Measurements from ENCODE around the gene SLC35B4.

Gene SLC35B4

DNA sequence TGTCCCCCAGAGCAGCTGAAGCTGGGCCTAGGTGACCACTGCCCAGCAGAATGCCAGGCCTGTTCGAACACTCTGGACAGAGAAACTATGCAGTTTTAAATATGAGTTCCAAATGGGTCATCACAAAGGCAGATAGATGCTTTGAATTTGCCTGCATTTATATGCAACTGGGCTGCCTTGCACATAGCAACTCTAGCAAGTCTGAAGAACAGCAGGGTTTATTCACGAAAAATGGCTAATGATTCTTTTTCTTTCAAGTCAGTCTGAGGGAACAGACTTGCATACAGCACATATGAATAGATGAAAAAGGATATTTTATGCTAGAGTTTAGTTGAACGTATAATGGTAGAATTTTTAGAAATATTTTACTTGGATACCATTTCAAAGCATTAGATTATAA lies 68.5 kb downstream of the SLC35B4 start:
- no peak overlapping the region for H3K4me3 ChIP-seq (ENCODE audit: low read depth in 1 of 2, low read length in 2 of 2)
- DNase-seq (no peak), ATAC-seq (ENCODE audit: insufficient read depth, low read depth) (no peak)
- no peaks in the 10 kb centered on the region for H3K36me3 ChIP-seq (ENCODE audit: insufficient read depth, low read length)
- H3K4me2 ChIP-seq (ENCODE audit: insufficient read depth, low read length), result no peak overlapping the region
- TF ChIP-seq, protein P1, sequence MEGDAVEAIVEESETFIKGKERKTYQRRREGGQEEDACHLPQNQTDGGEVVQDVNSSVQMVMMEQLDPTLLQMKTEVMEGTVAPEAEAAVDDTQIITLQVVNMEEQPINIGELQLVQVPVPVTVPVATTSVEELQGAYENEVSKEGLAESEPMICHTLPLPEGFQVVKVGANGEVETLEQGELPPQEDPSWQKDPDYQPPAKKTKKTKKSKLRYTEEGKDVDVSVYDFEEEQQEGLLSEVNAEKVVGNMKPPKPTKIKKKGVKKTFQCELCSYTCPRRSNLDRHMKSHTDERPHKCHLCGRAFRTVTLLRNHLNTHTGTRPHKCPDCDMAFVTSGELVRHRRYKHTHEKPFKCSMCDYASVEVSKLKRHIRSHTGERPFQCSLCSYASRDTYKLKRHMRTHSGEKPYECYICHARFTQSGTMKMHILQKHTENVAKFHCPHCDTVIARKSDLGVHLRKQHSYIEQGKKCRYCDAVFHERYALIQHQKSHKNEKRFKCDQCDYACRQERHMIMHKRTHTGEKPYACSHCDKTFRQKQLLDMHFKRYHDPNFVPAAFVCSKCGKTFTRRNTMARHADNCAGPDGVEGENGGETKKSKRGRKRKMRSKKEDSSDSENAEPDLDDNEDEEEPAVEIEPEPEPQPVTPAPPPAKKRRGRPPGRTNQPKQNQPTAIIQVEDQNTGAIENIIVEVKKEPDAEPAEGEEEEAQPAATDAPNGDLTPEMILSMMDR (IDR thresholded peaks at IDR 0.05; ENCODE audit: borderline replicate concordance, extremely low read depth, low read length, poor library complexity, severe bottlenecking), result no peak
- TF ChIP-seq EZH2 (IDR thresholded peaks at IDR 0.05; ENCODE audit: borderline replicate concordance, low read depth, low read length, severe bottlenecking), result no peak
- no peaks in the 10 kb centered on the region for H3K4me1 ChIP-seq (ENCODE audit: insufficient read depth, low read length)
- H4K20me1 ChIP-seq (ENCODE audit: insufficient read depth, low read length), result no peaks in the 10 kb centered on the region
- H3K9ac ChIP-seq (ENCODE audit: low read depth, low read length), result no peak overlapping the region
- no peaks in the 10 kb centered on the region for H3K79me2 ChIP-seq (ENCODE audit: insufficient read depth, low read length)
- no peak overlapping the region for H3K27ac ChIP-seq (ENCODE audit: low read length)
- no peak overlapping the region for H2AFZ ChIP-seq (ENCODE audit: low read depth, low read length)
- peaks cover 5% of the 10 kb centered on the region for H3K27me3 ChIP-seq (ENCODE audit: insufficient read depth, low read length, poor library complexity)
- H3K9me3 ChIP-seq (ENCODE audit: insufficient read depth, low read length, severe bottlenecking), result no peaks in the 10 kb centered on the region

DNA sequence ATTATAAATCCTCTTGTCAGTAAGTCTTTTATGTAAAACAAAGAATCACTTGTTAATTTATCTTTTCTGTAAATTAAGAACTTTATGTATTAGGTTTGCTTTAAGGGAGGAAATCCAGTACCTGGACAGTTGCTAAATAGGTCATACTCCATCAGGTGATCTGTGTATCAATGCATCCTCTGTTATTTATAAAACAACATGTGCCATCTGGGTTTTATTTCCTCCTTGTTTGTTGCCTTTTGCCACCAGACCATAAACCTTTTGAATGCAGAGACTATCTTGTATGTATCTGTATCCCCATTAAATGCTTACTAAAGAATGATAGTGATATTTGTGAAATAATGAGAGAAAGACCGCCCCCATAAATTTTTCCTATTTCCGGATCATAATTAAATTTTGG lies 70.0 kb downstream of the SLC35B4 start:
- Histone ChIP-seq H3K4me3 (ENCODE audit: low read depth in 1 of 2, low read length in 2 of 2) (no peak overlapping the region), H3K27me3 (ENCODE audit: insufficient read depth, low read length, poor library complexity) (peaks cover 5% of the 10 kb centered on the region), H3K4me1 (ENCODE audit: insufficient read depth, low read length) (no peaks in the 10 kb centered on the region), H3K9me3 (ENCODE audit: insufficient read depth, low read length, severe bottlenecking) (no peaks in the 10 kb centered on the region), H3K27ac (ENCODE audit: low read length) (no peak overlapping the region), H3K9ac (ENCODE audit: low read depth, low read length) (no peak overlapping the region), H4K20me1 (ENCODE audit: insufficient read depth, low read length) (no peaks in the 10 kb centered on the region), H3K36me3 (ENCODE audit: insufficient read depth, low read length) (no peaks in the 10 kb centered on the region), H2AFZ (ENCODE audit: low read depth, low read length) (no peak overlapping the region), H3K79me2 (ENCODE audit: insufficient read depth, low read length) (no peaks in the 10 kb centered on the region), H3K4me2 (ENCODE audit: insufficient read depth, low read length) (no peak overlapping the region)
- no peak for TF ChIP-seq EZH2 (IDR thresholded peaks at IDR 0.05; ENCODE audit: borderline replicate concordance, low read depth, low read length, severe bottlenecking)
- TF ChIP-seq, protein P1 (IDR thresholded peaks at IDR 0.05; ENCODE audit: borderline replicate concordance, extremely low read depth, low read length, poor library complexity, severe bottlenecking), result no peak
- DNase-seq, result no peak
- no peak for ATAC-seq (ENCODE audit: insufficient read depth, low read depth)

DNA sequence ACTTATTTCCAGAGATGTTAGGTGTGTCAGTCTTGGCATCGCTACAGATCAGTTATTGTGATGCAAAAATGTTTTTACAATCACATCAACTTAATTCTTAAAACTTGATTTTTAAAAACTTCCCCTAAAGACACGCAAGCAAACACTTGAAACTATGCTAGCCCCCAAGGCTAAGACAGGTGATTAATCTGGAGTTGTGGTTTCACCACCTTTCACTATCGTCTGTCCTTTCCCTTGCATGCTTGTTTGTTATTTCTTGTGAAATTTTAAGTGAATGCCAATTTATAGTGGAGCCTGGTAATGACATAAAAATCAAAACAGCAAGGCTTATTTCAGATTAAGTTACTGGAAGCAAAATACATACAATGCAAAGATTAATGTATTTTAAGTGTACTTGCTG lies 70.4 kb downstream of the SLC35B4 start:
- no peak overlapping the region for H3K4me2 ChIP-seq (ENCODE audit: insufficient read depth, low read length)
- H2AFZ ChIP-seq (ENCODE audit: low read depth, low read length), result no peak overlapping the region
- H3K9me3 ChIP-seq (ENCODE audit: insufficient read depth, low read length, severe bottlenecking), result no peaks in the 10 kb centered on the region
- no peak overlapping the region for H3K9ac ChIP-seq (ENCODE audit: low read depth, low read length)
- H3K27me3 ChIP-seq (ENCODE audit: insufficient read depth, low read length, poor library complexity), result peaks cover 5% of the 10 kb centered on the region
- TF ChIP-seq EZH2 (IDR thresholded peaks at IDR 0.05; ENCODE audit: borderline replicate concordance, low read depth, low read length, severe bottlenecking), result no peak
- TF ChIP-seq, protein P1 (IDR thresholded peaks at IDR 0.05; ENCODE audit: borderline replicate concordance, extremely low read depth, low read length, poor library complexity, severe bottlenecking), result no peak
- no peaks in the 10 kb centered on the region for H3K79me2 ChIP-seq (ENCODE audit: insufficient read depth, low read length)
- no peak overlapping the region for H3K27ac ChIP-seq (ENCODE audit: low read length)
- no peaks in the 10 kb centered on the region for H3K4me1 ChIP-seq (ENCODE audit: insufficient read depth, low read length)
- no peak for DNase-seq
- no peak for ATAC-seq (ENCODE audit: insufficient read depth, low read depth)
- H3K4me3 ChIP-seq (ENCODE audit: low read depth in 1 of 2, low read length in 2 of 2), result no peak overlapping the region
- no peaks in the 10 kb centered on the region for H4K20me1 ChIP-seq (ENCODE audit: insufficient read depth, low read length)
- no peaks in the 10 kb centered on the region for H3K36me3 ChIP-seq (ENCODE audit: insufficient read depth, low read length)

DNA sequence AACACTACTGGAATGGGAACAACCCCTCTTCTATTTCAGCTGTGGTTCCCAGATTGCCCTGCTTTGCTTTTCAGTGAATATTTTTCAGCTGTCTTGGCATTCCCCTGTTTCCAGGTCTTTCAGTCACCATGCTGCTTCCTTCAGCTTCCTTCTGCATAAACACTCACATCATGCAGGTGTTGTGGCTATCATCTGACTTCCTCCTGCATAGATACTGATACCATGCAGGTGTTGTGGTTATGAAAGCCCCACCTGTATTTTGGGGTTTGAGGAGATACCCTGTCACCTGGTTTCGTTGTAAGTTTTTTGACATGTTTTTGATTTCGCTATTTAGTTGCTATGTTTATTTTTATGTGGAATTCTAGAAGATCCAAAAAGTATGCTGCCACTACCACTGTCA lies 71.5 kb downstream of the SLC35B4 start:
- no peak overlapping the region for H3K9ac ChIP-seq (ENCODE audit: low read depth, low read length)
- H3K9me3 ChIP-seq (ENCODE audit: insufficient read depth, low read length, severe bottlenecking), result no peaks in the 10 kb centered on the region
- H3K4me2 ChIP-seq (ENCODE audit: insufficient read depth, low read length), result no peak overlapping the region
- H3K4me3 ChIP-seq (ENCODE audit: low read depth in 1 of 2, low read length in 2 of 2), result no peak overlapping the region
- no peak overlapping the region for H2AFZ ChIP-seq (ENCODE audit: low read depth, low read length)
- TF ChIP-seq EZH2 (IDR thresholded peaks at IDR 0.05; ENCODE audit: borderline replicate concordance, low read depth, low read length, severe bottlenecking), result no peak
- TF ChIP-seq, protein P1 (IDR thresholded peaks at IDR 0.05; ENCODE audit: borderline replicate concordance, extremely low read depth, low read length, poor library complexity, severe bottlenecking), result no peak
- ATAC-seq (ENCODE audit: insufficient read depth, low read depth) (no peak), DNase-seq (no peak)
- no peaks in the 10 kb centered on the region for H3K79me2 ChIP-seq (ENCODE audit: insufficient read depth, low read length)
- H3K4me1 ChIP-seq (ENCODE audit: insufficient read depth, low read length), result no peaks in the 10 kb centered on the region
- H3K27me3 ChIP-seq (ENCODE audit: insufficient read depth, low read length, poor library complexity), result peaks cover 5% of the 10 kb centered on the region
- H3K36me3 ChIP-seq (ENCODE audit: insufficient read depth, low read length), result no peaks in the 10 kb centered on the region
- no peaks in the 10 kb centered on the region for H4K20me1 ChIP-seq (ENCODE audit: insufficient read depth, low read length)
- no peak overlapping the region for H3K27ac ChIP-seq (ENCODE audit: low read length)
